Measurements from ENCODE around the gene GRAMD1C. TPM values are rescaled to one million over a fixed set of nuclear protein-coding genes. Genes with fewer than 3 reads are reported as not detected.

The GRAMD1C gene
- total RNA-seq, 6 experiments from 2014 or later, result 5.6 to 7.0 (median 6.3) TPM

DNA sequence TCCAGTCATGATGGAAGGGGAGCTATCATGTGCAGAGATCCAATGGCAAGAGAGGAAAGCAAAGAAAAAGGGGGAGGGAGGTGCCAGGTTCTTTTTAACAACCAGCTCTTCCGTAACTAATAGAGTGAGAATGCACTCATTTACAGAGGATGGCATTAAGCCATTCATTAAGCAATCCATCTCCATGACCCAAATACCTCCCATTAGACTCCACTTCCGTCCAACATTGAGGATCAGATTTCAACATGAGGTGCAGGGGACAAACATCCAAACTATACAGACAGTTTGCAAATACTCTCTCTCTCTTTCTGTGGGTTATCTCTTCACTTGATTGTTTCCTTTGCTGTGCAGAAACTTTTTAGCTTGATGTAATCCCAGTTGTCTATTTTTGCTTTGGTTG, 130.4 kb downstream of the GRAMD1C start:
- peaks cover 5% of the 10 kb centered on the region for H3K36me3 Mint-ChIP-seq (ENCODE audit: low read depth)
- H3K9me3 Mint-ChIP-seq, result peaks cover 11% of the 10 kb centered on the region
- DNase-seq, result peak; percentile 8
- H3K27ac Mint-ChIP-seq, result no peak overlapping the region
- peaks cover 9% of the 10 kb centered on the region for H3K4me1 Mint-ChIP-seq (ENCODE audit: low read depth)
- no peaks in the 10 kb centered on the region for H3K27me3 Mint-ChIP-seq (ENCODE audit: insufficient read depth)
- H3K4me3 Mint-ChIP-seq, result no peak overlapping the region
- TF ChIP-seq, protein P1, sequence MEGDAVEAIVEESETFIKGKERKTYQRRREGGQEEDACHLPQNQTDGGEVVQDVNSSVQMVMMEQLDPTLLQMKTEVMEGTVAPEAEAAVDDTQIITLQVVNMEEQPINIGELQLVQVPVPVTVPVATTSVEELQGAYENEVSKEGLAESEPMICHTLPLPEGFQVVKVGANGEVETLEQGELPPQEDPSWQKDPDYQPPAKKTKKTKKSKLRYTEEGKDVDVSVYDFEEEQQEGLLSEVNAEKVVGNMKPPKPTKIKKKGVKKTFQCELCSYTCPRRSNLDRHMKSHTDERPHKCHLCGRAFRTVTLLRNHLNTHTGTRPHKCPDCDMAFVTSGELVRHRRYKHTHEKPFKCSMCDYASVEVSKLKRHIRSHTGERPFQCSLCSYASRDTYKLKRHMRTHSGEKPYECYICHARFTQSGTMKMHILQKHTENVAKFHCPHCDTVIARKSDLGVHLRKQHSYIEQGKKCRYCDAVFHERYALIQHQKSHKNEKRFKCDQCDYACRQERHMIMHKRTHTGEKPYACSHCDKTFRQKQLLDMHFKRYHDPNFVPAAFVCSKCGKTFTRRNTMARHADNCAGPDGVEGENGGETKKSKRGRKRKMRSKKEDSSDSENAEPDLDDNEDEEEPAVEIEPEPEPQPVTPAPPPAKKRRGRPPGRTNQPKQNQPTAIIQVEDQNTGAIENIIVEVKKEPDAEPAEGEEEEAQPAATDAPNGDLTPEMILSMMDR (IDR thresholded peaks at IDR 0.05), result no peak

GRCh38 chr3:113977822-113978221, 139.2 kb downstream of the GRAMD1C start:
- DNase-seq, result no peak
- TF ChIP-seq, protein P1 (IDR thresholded peaks at IDR 0.05), result no peak
- Mint-ChIP-seq H3K9me3 (peaks cover 18% of the 10 kb centered on the region), H3K27ac (no peak overlapping the region), H3K27me3 (ENCODE audit: insufficient read depth) (no peaks in the 10 kb centered on the region), H3K4me1 (ENCODE audit: low read depth) (no peaks in the 10 kb centered on the region), H3K4me3 (no peak overlapping the region), H3K36me3 (ENCODE audit: low read depth) (peaks cover 12% of the 10 kb centered on the region)

- Mint-ChIP-seq H3K36me3 (ENCODE audit: low read depth) (peaks cover under 1% of the 10 kb centered on the region; the same call in 1 of the 2 replicates), H3K27ac (no peak overlapping the region), H3K4me3 (no peak overlapping the region), H3K27me3 (ENCODE audit: insufficient read depth) (no peaks in the 10 kb centered on the region), H3K4me1 (ENCODE audit: low read depth) (no peaks in the 10 kb centered on the region), H3K9me3 (peaks cover under 1% of the 10 kb centered on the region; the same call in 1 of the 2 replicates)
- TF ChIP-seq, protein P1 (IDR thresholded peaks at IDR 0.05), result no peak
- no peak for DNase-seq
Measured at GRCh38 chr3:113979916-113980315, 141.3 kb downstream of the GRAMD1C start.

DNA sequence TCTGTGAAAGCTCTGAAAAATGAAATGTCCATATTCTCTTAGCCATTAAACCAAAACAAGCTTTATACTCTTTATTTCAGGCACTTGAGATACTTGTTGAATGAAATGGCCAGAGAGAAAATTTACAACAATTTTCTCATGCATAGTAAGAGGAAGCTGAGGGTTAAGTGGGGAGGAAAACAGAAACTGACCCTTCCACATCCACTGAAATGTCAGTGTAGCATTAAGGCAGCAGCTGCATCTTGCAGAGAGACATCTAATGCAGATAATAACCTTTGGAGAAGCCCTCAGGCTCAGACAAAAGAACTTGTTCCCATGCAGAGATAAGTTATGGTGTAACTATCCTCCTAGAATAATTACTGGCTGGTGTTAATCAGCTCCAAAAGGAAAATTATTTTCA, 143.2 kb downstream of the GRAMD1C start:
- Mint-ChIP-seq H3K4me1 (ENCODE audit: low read depth) (no peaks in the 10 kb centered on the region), H3K27ac (no peak overlapping the region), H3K36me3 (ENCODE audit: low read depth) (no peaks in the 10 kb centered on the region)

GRCh38 chr3:113983544-113983943, 145.0 kb downstream of the GRAMD1C start:
- no peak for DNase-seq
- no peaks in the 10 kb centered on the region for H3K9me3 Mint-ChIP-seq
- H3K4me1 Mint-ChIP-seq (ENCODE audit: low read depth), result no peaks in the 10 kb centered on the region
- H3K36me3 Mint-ChIP-seq (ENCODE audit: low read depth), result no peaks in the 10 kb centered on the region
- no peaks in the 10 kb centered on the region for H3K27me3 Mint-ChIP-seq (ENCODE audit: insufficient read depth)
- H3K4me3 Mint-ChIP-seq, result no peak overlapping the region
- H3K27ac Mint-ChIP-seq, result no peak overlapping the region
- TF ChIP-seq, protein P1 (IDR thresholded peaks at IDR 0.05), result no peak

More for the DNA sequence above, 143.2 kb downstream of the GRAMD1C start:
- no peak overlapping the region for H3K4me3 Mint-ChIP-seq
- H3K9me3 Mint-ChIP-seq, result no peaks in the 10 kb centered on the region
- no peaks in the 10 kb centered on the region for H3K27me3 Mint-ChIP-seq (ENCODE audit: insufficient read depth)
- TF ChIP-seq, protein P1 (IDR thresholded peaks at IDR 0.05), result no peak
- no peak for DNase-seq

- H3K9me3 Mint-ChIP-seq, result no peaks in the 10 kb centered on the region
- no peak for DNase-seq
- no peaks in the 10 kb centered on the region for H3K36me3 Mint-ChIP-seq (ENCODE audit: low read depth)
- no peaks in the 10 kb centered on the region for H3K4me1 Mint-ChIP-seq (ENCODE audit: low read depth)
- no peak overlapping the region for H3K4me3 Mint-ChIP-seq
- H3K27ac Mint-ChIP-seq, result no peak overlapping the region
- TF ChIP-seq, protein P1 (IDR thresholded peaks at IDR 0.05), result no peak
- no peaks in the 10 kb centered on the region; the same call in 1 of the 2 replicates for H3K27me3 Mint-ChIP-seq (ENCODE audit: insufficient read depth)
Measured at GRCh38 chr3:113985541-113985940, 147.0 kb downstream of the GRAMD1C start.

Measured in HFFc6 (cell line).